ENCODE results near the gene NTRK3.

GRCh38 chr15:88177451-88177850, 79.1 kb downstream of the NTRK3 start:
- TF ChIP-seq POLR2A (IDR thresholded peaks at IDR 0.05) (no peak), CTCF (IDR thresholded peaks at IDR 0.05) (no peak), POLR2AphosphoS5 (IDR thresholded peaks at IDR 0.05) (no peak)

Measured in upper lobe of left lung (tissue), 4 donors.